ENCODE data around the gene NIF3L1. TPM values are rescaled to one million over a fixed set of nuclear protein-coding genes. Genes with fewer than 3 reads are reported as not detected.

NIF3L1 gene
- total and polyA plus RNA-seq, 10 of the 15 experiments (the other 5 are each of a cell fraction or from before 2014, with no cell fraction given) = 27.6 to 95.9 (median 53.8) TPM

DNA sequence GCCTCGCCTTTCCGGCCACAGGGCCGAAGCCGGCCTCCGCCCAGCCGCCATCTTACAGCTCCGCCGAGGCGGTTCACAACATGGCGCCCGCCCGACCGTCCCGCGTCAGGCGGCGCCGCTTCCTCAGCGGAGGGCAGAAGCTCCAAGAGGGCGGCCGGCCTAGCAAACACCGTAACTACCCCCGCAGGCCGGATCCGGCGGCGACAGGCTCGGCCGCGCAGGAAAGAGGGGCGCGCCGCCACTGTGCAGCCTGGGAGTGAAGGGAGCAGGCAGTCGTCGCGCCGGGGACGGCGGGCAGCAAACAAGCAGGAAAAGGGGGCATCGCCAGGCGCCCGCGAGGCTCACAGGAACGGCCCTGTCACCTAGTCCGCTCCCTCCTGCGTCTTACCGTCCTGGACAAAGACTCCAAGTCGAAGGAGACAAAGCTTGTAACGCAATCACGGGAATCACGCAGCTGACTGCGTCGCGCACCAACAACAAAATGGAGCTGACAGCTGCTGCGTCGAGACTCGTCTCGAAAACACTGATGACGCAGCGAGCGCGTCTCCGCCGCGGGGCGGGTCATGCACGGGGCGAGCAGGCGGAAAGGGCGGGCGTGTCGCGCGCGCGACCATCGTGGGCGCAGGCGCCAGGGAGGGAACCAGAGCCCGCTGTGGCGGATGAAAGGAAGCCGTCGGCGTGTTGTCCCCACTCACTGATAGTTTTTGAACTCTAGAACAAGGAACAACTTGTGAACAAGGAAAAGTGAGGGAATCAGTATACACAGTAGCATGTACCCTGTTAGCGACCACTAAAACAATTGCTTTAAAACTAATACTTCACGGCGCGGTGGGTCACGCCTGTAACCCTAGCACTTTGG lies 24.8 kb upstream of the NIF3L1 start, which contains the start of gene CLK1 (continued):
- no peak for TF ChIP-seq NFIC (IDR thresholded peaks at IDR 0.05; ENCODE audit: low read depth, low read length)
- TF ChIP-seq POLR2AphosphoS2 (IDR thresholded peaks at IDR 0.05; ENCODE audit: low read depth, low read length) = peak; percentile 98
- TF ChIP-seq, protein P1, sequence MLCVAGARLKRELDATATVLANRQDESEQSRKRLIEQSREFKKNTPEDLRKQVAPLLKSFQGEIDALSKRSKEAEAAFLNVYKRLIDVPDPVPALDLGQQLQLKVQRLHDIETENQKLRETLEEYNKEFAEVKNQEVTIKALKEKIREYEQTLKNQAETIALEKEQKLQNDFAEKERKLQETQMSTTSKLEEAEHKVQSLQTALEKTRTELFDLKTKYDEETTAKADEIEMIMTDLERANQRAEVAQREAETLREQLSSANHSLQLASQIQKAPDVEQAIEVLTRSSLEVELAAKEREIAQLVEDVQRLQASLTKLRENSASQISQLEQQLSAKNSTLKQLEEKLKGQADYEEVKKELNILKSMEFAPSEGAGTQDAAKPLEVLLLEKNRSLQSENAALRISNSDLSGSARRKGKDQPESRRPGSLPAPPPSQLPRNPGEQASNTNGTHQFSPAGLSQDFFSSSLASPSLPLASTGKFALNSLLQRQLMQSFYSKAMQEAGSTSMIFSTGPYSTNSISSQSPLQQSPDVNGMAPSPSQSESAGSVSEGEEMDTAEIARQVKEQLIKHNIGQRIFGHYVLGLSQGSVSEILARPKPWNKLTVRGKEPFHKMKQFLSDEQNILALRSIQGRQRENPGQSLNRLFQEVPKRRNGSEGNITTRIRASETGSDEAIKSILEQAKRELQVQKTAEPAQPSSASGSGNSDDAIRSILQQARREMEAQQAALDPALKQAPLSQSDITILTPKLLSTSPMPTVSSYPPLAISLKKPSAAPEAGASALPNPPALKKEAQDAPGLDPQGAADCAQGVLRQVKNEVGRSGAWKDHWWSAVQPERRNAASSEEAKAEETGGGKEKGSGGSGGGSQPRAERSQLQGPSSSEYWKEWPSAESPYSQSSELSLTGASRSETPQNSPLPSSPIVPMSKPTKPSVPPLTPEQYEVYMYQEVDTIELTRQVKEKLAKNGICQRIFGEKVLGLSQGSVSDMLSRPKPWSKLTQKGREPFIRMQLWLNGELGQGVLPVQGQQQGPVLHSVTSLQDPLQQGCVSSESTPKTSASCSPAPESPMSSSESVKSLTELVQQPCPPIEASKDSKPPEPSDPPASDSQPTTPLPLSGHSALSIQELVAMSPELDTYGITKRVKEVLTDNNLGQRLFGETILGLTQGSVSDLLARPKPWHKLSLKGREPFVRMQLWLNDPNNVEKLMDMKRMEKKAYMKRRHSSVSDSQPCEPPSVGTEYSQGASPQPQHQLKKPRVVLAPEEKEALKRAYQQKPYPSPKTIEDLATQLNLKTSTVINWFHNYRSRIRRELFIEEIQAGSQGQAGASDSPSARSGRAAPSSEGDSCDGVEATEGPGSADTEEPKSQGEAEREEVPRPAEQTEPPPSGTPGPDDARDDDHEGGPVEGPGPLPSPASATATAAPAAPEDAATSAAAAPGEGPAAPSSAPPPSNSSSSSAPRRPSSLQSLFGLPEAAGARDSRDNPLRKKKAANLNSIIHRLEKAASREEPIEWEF (IDR thresholded peaks at IDR 0.05; ENCODE audit: insufficient replicate concordance, low read depth, low read length) = no peak
- TF ChIP-seq RBBP5 (conservative IDR thresholded peaks at IDR 0.05) = 0 out of 2 replicates have a peak, but pooled peaks have one; percentile 59
- peak; percentile 99 for TF ChIP-seq CREB1 (IDR thresholded peaks at IDR 0.05; ENCODE audit: low read depth)
- TF ChIP-seq RAD21 (IDR thresholded peaks at IDR 0.05; ENCODE audit: insufficient read depth, low read depth, low read length) = no peak
- peak; percentile 48; the same call in 1 of the 2 replicates for TF ChIP-seq NRF1 (conservative IDR thresholded peaks at IDR 0.05; ENCODE audit: low read depth, low read length)
- TF ChIP-seq MTA3 (IDR thresholded peaks at IDR 0.05; ENCODE audit: borderline replicate concordance, low read length) = no peak
- TF ChIP-seq, protein P2, sequence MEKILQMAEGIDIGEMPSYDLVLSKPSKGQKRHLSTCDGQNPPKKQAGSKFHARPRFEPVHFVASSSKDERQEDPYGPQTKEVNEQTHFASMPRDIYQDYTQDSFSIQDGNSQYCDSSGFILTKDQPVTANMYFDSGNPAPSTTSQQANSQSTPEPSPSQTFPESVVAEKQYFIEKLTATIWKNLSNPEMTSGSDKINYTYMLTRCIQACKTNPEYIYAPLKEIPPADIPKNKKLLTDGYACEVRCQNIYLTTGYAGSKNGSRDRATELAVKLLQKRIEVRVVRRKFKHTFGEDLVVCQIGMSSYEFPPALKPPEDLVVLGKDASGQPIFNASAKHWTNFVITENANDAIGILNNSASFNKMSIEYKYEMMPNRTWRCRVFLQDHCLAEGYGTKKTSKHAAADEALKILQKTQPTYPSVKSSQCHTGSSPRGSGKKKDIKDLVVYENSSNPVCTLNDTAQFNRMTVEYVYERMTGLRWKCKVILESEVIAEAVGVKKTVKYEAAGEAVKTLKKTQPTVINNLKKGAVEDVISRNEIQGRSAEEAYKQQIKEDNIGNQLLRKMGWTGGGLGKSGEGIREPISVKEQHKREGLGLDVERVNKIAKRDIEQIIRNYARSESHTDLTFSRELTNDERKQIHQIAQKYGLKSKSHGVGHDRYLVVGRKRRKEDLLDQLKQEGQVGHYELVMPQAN (conservative IDR thresholded peaks at IDR 0.05) = peak; percentile 85
- no peak for TF ChIP-seq TBL1XR1 (IDR thresholded peaks at IDR 0.05; ENCODE audit: low read depth, low read length)
- no peak for TF ChIP-seq ZNF274 (IDR thresholded peaks at IDR 0.05; ENCODE audit: insufficient read depth, insufficient read length)
- no peak for TF ChIP-seq EZH2 (IDR thresholded peaks at IDR 0.05; ENCODE audit: borderline replicate concordance, control insufficient read depth, low read depth, low read length)
- TF ChIP-seq PML (IDR thresholded peaks at IDR 0.05; ENCODE audit: low read length) = peak; percentile 99
- TF ChIP-seq, protein P3, sequence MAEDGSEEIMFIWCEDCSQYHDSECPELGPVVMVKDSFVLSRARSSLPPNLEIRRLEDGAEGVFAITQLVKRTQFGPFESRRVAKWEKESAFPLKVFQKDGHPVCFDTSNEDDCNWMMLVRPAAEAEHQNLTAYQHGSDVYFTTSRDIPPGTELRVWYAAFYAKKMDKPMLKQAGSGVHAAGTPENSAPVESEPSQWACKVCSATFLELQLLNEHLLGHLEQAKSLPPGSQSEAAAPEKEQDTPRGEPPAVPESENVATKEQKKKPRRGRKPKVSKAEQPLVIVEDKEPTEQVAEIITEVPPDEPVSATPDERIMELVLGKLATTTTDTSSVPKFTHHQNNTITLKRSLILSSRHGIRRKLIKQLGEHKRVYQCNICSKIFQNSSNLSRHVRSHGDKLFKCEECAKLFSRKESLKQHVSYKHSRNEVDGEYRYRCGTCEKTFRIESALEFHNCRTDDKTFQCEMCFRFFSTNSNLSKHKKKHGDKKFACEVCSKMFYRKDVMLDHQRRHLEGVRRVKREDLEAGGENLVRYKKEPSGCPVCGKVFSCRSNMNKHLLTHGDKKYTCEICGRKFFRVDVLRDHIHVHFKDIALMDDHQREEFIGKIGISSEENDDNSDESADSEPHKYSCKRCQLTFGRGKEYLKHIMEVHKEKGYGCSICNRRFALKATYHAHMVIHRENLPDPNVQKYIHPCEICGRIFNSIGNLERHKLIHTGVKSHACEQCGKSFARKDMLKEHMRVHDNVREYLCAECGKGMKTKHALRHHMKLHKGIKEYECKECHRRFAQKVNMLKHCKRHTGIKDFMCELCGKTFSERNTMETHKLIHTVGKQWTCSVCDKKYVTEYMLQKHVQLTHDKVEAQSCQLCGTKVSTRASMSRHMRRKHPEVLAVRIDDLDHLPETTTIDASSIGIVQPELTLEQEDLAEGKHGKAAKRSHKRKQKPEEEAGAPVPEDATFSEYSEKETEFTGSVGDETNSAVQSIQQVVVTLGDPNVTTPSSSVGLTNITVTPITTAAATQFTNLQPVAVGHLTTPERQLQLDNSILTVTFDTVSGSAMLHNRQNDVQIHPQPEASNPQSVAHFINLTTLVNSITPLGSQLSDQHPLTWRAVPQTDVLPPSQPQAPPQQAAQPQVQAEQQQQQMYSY (CRISPR knock-in tag; IDR thresholded peaks at IDR 0.05) = no peak
- peak; percentile 85 for TF ChIP-seq BACH1 (IDR thresholded peaks at IDR 0.05; ENCODE audit: borderline replicate concordance)
- peak; percentile 67 to 90 for TF ChIP-seq BHLHE40 (IDR thresholded peaks at IDR 0.05; ENCODE audit: borderline replicate concordance in 1 of 2, low read depth in 2 of 2, low read length in 1 of 2)
- 0 out of 2 replicates have a peak, but pooled peaks have one; percentile 72 for TF ChIP-seq ESRRA (IDR thresholded peaks at IDR 0.05; ENCODE audit: low read length)
- 0 out of 2 replicates have a peak, but pooled peaks have one; percentile 63 for TF ChIP-seq STAT1 (conservative IDR thresholded peaks at IDR 0.05)
- no peak for TF ChIP-seq BMI1 (IDR thresholded peaks at IDR 0.05; ENCODE audit: borderline replicate concordance)
